K562 (cell line): ENCODE data around the gene SDF4. TPM values are rescaled to one million over a fixed set of nuclear protein-coding genes. Genes with fewer than 3 reads are reported as not detected.

Experiments used
- ATF1 ChIP-seq, 2 experiments: fragments of 450-650 bp in 1 of 2; IDR thresholded peaks; 2 replicates each; pipeline ENCODE4 v1.6.1; 2016; ENCODE audit warnings: missing compliant biosample characterization in 1 of 2, missing genetic modification characterization in 1 of 2
- BDP1 ChIP-seq: IDR thresholded peaks from 3 replicates; pipeline ENCODE4 v1.6.1; 2011; ENCODE audit not compliant: insufficient read length, insufficient read depth
- BRCA1 ChIP-seq, 2 experiments: fragments of 450-650 bp in 1 of 2; sonication (generic) in 1 of 2; formaldehyde crosslinking in 1 of 2; IDR thresholded peaks; 2 replicates each; pipeline versions ENCODE4 v1.5.0 to v1.6.1; 2017 to 2020; ENCODE audit warnings: mild to moderate bottlenecking in 1 of 2, missing genetic modification reagents in 1 of 2
- CREB3L1 ChIP-seq: fragments of 450-650 bp; IDR thresholded peaks from 2 replicates; pipeline ENCODE4 v1.6.1; 2014; ENCODE audit warnings: low read depth, mild to moderate bottlenecking, moderate library complexity, borderline replicate concordance
- ELF1 ChIP-seq: fragments of 200-800 bp; sonication (Bioruptor generic); IDR thresholded peaks from 2 replicates; pipeline ENCODE4 v1.6.1; 2016; ENCODE audit warnings: missing genetic modification characterization, missing compliant biosample characterization
- ELF4 ChIP-seq: fragments of 450-650 bp; formaldehyde crosslinking; IDR thresholded peaks from 2 replicates; pipeline ENCODE4 v1.4.0; 2022; ENCODE audit warnings: missing genetic modification characterization
- FOXJ2 ChIP-seq: fragments of 200-800 bp; sonication (Bioruptor generic); IDR thresholded peaks from 2 replicates; pipeline ENCODE4 v1.6.1; 2016; ENCODE audit warnings: missing genetic modification characterization, missing compliant biosample characterization
- FOXK2 ChIP-seq, 2 experiments: fragments of 450-650 bp; IDR thresholded peaks in 1 of 2; conservative IDR thresholded peaks in 1 of 2; 2 replicates each; pipeline ENCODE4 v1.6.1; 2016; ENCODE audit warnings: low read depth in 2 of 2, mild to moderate bottlenecking in 1 of 2
- GATAD2B ChIP-seq: fragments of 450-650 bp; IDR thresholded peaks from 2 replicates; pipeline ENCODE4 v1.6.1; 2017; ENCODE audit warnings: mild to moderate bottlenecking, borderline replicate concordance
- GMEB1 ChIP-seq: fragments of 250-450 bp; sonication (Bioruptor Pico); IDR thresholded peaks from 2 replicates; pipeline ENCODE4 v1.4.0; 2020; ENCODE audit warnings: mild to moderate bottlenecking
- HNRNPL ChIP-seq: fragments of 200-400 bp; formaldehyde crosslinking; IDR thresholded peaks from 2 replicates; pipeline ENCODE4 v1.6.1; 2017; ENCODE audit warnings: low read depth, mild to moderate bottlenecking, low read length
- NFRKB ChIP-seq: fragments of 450-650 bp; IDR thresholded peaks from 2 replicates; pipeline ENCODE4 v1.6.1; 2016; ENCODE audit warnings: low read depth
- RCOR1 ChIP-seq, 2 experiments: IDR thresholded peaks; 2 replicates each; pipeline ENCODE4 v1.6.1; 2012; ENCODE audit warnings: low read depth in 2 of 2, low read length in 2 of 2, borderline replicate concordance in 1 of 2, improper control_type of control experiment in 1 of 2
- SRSF7 ChIP-seq: fragments of 200-400 bp; formaldehyde crosslinking; optimal IDR thresholded peaks from 2 replicates; pipeline ENCODE3; 2017; ENCODE audit warnings: mild to moderate bottlenecking, low read depth, low read length
- TEAD2 ChIP-seq: fragments of 450-650 bp; IDR thresholded peaks from 2 replicates; pipeline ENCODE4 v1.6.1; 2016; ENCODE audit warnings: missing genetic modification characterization, control low read depth, missing compliant biosample characterization
- ZBTB11 ChIP-seq, 3 experiments: fragments of 200-800 bp in 1 of 3; fragments of 250-450 bp in 1 of 3; fragments of 450-650 bp in 1 of 3; sonication (Bioruptor Pico) in 1 of 3; sonication (Bioruptor generic) in 1 of 3; formaldehyde crosslinking in 1 of 3; IDR thresholded peaks; 2 replicates each; pipeline versions ENCODE4 v1.6.1 to v1.8.0; 2016 to 2022; ENCODE audit warnings: mild to moderate bottlenecking in 2 of 3, missing genetic modification characterization in 2 of 3, missing compliant biosample characterization in 1 of 3, moderate library complexity in 1 of 3
- ZFPM2 ChIP-seq: fragments of 250-450 bp; sonication (Bioruptor Pico); IDR thresholded peaks from 2 replicates; pipeline ENCODE4 v1.5.1; 2022; ENCODE audit warnings: mild to moderate bottlenecking
- ZNF133 ChIP-seq: fragments of 250-450 bp; sonication (Bioruptor Pico); IDR thresholded peaks from 2 replicates; pipeline ENCODE4 v1.4.0; 2020; ENCODE audit warnings: mild to moderate bottlenecking
- ZNF668 ChIP-seq: fragments of 250-450 bp; sonication (Bioruptor Pico); IDR thresholded peaks from 2 replicates; pipeline ENCODE4 v1.8.0; 2022; ENCODE audit warnings: mild to moderate bottlenecking, inconsistent platforms
- ZZZ3 ChIP-seq: fragments of 450-650 bp; IDR thresholded peaks from 2 replicates; pipeline ENCODE4 v1.6.1; 2016; ENCODE audit warnings: antibody characterized with exemption, mild to moderate bottlenecking, moderate library complexity
- polyA plus RNA-seq, 8 experiments: library from polyadenylated mRNA; depleted of rRNA in 4 of 8; stranded (reverse) in 5 of 8; unstranded in 3 of 8; fragments of >200 nt; fragmentation: Nextera tagmentation in 2 of 8; fragmentation: Illumina TruSeq in 1 of 8; extraction: Ambion mirVana in 2 of 8; extraction: Trizol in 1 of 8; gene quantifications; 2 replicates each; pipeline versions ENCODE4 v1.2.1 to v1.2.3, GENCODE V29; 2011 to 2014; ENCODE audit warnings: inconsistent platforms in 1 of 8, missing spikeins in 1 of 8
- total RNA-seq, 7 experiments: library from RNA; depleted of rRNA in 6 of 7; stranded (reverse); fragments of >200 nt in 6 of 7; fragmentation: Illumina TruSeq in 2 of 7; extraction: Trizol in 2 of 7; gene quantifications; 2 replicates each; pipeline versions ENCODE4 v1.2.1 to v1.2.3, GENCODE V29; 2011 to 2021; ENCODE audit warnings: low replicate concordance in 1 of 7

The SDF4 gene
- total and polyA plus RNA-seq, 9 of the 15 experiments (the other 6 are each of a cell fraction or from before 2014, with no cell fraction given) = 0.35 to 160 (median 65.2) TPM

GRCh38 chr1:1208713-1209433 is 22.9 kb downstream of the SDF4 start (continued):
- TF ChIP-seq CREB3L1 (no peak), ATF1 (CRISPR knock-in tag; IDR thresholded peaks at IDR 0.05) (no peak), ATF1 (tag; IDR thresholded peaks at IDR 0.05) (no peak), GMEB1 (no peak), FOXK2 (conservative IDR thresholded peaks at IDR 0.05 in 1 of 2, IDR thresholded peaks at IDR 0.05 in 1 of 2; ENCODE audit: low read depth in 2 of 2) (no peak), ZNF668 (CRISPR knock-in tag) (no peak), ELF1 (tag) (no peak), RCOR1 (IDR thresholded peaks at IDR 0.05; ENCODE audit: borderline replicate concordance in 1 of 2, low read depth in 2 of 2, low read length in 2 of 2) (peak in 1 of 2 experiments; percentile 83; a peak in 3 of 4 replicates), BRCA1 (IDR thresholded peaks at IDR 0.05) (no peak), BRCA1 (CRISPR knock-in tag; IDR thresholded peaks at IDR 0.05) (no peak), TEAD2 (no peak), GATAD2B (no peak), SRSF7 (no peak), BDP1 (no peak), HNRNPL (no peak), ZZZ3 (no peak), ZBTB11 (CRISPR knock-in tag; IDR thresholded peaks at IDR 0.05) (no peak), ZNF133 (CRISPR knock-in tag) (no peak), ZFPM2 (CRISPR knock-in tag) (no peak), FOXJ2 (no peak), NFRKB (no peak), ELF4 (CRISPR knock-in tag) (no peak)
